Fibroblast of skin of left quadriceps (primary cell): ENCODE data around the gene PVR.
"Not testable (repeated sequence)": the region's sequence is repeated elsewhere in the genome, so short reads cannot be mapped to it uniquely, and the experiment has no call there.

Source experiments
- DNase-seq, 2 experiments: peaks; one replicate each; pipeline ENCODE4 v3.0.0-alpha.2; 2013; ENCODE audit warnings: low read depth in 2 of 2

PVR gene, protein sequence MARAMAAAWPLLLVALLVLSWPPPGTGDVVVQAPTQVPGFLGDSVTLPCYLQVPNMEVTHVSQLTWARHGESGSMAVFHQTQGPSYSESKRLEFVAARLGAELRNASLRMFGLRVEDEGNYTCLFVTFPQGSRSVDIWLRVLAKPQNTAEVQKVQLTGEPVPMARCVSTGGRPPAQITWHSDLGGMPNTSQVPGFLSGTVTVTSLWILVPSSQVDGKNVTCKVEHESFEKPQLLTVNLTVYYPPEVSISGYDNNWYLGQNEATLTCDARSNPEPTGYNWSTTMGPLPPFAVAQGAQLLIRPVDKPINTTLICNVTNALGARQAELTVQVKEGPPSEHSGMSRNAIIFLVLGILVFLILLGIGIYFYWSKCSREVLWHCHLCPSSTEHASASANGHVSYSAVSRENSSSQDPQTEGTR

DNA sequence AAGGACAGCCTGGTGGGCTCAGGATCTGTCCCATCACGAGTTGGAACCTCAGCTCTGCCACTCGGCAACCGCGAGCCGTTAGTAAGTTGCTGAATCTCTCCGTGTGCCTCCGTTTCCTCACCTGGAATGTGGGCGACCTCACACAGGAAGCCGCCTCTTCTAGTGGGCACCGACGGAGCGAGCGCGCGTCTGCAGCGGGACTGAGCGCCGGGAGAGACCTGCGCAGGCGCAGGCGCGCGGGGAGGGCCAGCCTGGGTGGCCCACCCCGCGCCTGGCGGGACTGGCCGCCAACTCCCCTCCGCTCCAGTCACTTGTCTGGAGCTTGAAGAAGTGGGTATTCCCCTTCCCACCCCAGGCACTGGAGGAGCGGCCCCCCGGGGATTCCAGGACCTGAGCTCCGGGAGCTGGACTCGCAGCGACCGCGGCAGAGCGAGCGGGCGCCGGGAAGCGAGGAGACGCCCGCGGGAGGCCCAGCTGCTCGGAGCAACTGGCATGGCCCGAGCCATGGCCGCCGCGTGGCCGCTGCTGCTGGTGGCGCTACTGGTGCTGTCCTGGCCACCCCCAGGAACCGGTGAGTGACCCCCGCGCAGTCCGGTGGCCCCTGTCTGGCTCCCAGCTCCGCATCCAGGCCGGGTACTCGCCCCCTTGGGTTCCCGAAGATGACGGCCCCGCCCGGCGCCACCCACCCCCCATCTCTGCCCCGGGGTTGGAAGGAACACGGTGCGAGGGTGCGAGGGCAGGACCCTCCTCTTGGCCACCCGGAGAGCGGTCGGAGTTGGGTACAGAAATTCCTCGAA, at the start of gene PVR:
Gene PVR, plus strand, starts transcription at position 306 of the 797 bp plus-strand sequence. Its CDS starts 187 bp downstream, at position 493.
- peak in 1 of 2 experiments; percentile 33 for DNase-seq

DNA sequence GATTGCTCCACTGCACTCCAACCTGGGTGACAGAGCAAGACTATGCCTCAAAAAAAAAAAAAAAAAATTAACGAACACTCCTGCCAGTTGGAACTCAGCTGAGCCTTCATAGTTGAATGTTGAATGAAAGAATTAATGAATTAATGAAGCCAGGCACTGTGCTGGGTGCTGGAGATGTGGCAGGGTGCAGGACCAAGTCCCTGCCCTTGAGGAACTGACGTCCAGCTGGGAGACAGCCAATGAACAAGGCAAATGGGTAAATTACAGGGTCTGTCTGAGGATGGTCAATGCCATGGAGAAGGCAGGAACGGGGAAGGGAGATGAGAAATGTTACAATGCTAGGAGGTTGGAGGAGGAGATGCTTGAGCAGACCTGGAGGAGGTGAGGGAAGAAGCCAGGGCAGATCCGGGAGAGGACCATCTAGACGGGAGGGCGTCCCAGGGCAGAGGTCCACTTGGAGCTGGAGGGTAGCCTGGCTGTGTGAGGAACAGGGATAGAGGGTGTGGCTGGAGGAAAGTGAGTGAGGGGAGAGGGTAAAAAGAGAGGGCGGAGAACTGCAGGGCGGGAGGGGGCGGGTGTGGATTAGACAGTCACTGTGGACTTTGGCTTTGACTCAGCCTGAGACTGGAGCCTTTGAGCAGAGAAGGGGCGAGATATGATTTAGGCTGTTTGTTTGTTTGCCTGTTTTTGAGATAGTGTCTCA, 47.1 kb upstream of the PVR start:
- no peak for DNase-seq

DNA sequence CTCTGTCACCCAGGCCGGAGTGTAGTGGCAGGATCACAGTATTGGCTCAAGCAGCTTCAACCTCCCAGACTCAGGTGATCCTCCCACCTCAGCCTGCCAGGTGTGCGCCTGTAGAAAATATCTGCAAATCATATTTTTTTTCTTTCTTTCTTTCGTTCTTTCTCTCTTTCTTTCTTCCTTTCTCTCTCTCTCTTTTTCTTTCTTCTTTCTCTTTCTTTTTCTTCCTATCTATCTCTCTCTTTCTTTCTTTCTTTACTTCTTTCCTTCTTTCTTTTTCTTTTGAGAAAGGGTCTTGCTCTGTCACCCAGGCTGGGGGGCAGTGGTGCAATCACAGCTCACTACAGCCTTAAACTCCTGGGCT, 46.6 kb upstream of the PVR start:
- no peak for DNase-seq

DNA sequence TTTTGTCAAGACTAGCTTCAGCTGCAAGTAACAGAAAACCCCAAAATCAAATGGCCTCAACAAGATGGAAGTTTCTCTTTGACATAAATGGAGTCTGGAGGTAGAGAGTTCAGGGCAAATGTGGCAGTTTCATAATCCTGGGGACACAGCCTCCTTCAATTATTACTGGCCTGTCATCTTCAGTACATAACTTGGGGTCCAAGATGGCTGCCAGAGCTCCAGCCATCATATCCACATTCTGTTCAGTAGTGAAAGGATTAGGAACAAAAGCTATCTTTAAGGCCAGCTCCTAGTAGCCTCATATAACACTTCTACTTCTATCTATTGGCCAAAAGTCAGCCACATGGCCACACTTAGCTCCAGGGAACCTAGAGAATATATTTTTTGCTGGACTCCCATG, 45.4 kb upstream of the PVR start:
- no peak for DNase-seq

DNA sequence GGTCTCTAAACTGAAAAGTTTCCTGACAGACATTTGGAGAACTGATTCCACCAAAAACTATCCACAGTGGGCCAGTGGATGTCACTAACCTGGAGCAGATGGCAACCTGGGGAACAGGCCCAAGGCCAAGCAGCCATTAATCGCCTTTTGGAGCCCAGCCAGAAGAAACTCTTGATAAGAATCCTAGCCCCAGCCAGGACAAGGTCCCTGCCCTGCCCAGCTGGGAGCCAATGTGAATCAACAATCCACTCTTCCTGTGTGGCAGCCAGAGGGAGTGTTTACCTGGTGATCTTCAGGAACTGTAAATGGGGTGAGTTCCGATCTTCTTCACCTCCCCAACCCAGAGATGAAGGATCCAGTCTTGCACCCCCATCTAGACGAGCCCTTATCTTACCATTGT, 44.8 kb upstream of the PVR start:
- no peak for DNase-seq

DNA sequence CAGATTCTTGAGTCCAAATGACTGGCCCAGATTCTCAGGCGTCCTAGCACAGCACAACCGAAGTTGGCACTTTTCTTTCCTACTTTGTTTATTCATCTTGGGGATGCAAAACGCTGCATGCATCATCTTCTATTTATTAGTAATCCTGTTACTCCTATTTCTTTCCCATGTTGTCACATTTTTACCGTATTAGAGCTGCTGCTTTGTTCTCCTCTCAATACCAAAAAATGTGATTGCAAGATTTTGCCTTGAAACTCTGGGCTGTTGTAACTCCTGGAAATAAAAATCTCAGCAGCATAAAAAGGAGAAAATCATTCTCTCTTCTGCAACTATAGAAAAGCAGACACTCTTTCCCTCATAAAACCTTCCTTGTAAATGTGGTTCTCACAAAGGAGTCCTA, 43.2 kb upstream of the PVR start:
- no peak for DNase-seq

DNA sequence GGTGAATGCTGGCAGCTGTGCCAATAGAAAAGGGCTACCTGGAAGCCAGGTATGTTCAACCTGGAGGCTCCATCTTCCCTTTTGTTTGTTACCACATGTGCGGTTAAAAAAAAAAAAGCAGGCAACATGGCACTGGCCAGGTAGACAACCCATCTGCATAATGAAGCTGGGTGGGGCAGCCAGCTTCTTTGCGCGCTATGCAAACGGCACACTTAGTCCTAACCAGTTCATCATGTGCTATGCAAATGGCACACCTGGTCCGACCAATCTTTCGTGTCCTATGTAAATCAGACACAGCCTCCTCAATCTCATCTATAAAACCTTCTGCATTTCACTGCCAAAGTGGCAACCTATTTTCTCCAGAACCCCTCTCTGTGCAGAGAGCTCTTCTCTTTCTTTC, 41.6 kb upstream of the PVR start:
- no peak for DNase-seq

DNA sequence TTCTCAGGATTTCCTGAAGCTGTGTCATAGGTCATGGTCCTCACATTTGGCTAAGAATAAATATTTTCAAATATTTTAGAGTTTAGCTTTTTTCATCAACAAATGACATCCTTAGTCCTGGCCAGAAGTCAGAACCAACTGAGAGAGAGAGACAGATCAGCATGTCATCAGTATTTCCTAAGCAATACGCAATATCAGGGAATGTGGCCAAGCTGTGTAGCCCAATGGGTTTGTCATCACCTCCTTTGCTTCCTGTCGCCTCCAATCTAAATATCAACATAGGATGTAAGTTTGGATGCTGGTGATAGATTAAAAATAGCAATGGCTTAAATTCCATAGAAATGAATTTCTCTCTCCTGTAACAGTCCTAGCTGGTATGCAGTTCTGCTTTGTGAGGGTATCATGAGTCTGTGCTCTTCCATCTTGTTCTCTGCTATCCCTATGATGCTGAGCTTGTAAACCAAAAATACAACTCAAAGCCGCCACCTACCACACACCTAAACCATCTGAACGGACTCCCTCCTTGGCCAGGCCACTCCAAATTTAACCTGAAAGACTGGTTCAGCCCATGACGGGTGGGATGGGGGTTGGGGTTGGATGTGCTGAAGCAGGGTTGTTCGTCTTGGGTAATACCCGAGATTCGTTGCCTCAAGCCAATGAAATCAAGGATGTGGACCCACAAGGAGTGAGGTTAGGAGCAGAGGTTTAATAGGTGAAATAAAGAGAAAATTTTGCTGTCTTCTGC, 40.3 kb upstream of the PVR start:
- peak; percentile 89 for DNase-seq

DNA sequence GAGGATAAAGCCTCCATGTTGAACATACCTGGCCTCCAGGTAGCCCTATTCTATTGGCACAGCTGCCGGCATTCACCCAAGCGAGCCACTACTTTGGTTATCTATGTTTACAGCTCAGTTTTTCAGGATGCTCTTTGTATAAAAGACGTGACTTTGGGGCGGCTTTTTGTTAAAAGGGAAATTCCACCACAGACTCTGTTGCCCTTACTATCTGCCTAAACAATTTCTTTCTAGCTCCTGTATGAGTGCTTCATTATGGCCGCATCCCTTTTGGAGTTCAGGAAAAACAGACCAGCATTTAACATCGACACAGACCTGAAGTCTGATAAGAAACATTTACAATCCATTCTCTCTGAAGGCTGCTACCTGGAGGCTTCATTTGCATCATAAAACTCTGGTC, 39.5 kb upstream of the PVR start:
- no peak for DNase-seq

DNA sequence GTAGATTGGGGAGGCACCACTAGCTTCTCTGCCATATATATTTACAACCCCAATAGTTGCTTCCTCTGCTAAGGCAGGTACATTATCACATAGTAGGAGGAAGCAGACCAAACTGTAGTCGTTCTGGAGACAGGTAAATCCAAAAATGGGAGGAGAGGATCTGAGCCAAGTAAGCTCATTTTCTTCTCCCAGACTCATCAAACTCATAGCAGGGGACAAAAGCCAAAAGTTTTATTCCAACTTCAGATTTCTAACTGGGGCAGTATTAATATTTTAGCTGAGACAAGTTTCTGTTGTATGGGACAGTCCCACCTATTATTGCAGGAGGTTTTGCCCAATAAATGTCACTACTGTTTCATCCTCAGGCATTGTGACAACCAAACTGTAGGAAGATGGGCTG, 38.2 kb upstream of the PVR start:
- DNase-seq, result no peak

DNA sequence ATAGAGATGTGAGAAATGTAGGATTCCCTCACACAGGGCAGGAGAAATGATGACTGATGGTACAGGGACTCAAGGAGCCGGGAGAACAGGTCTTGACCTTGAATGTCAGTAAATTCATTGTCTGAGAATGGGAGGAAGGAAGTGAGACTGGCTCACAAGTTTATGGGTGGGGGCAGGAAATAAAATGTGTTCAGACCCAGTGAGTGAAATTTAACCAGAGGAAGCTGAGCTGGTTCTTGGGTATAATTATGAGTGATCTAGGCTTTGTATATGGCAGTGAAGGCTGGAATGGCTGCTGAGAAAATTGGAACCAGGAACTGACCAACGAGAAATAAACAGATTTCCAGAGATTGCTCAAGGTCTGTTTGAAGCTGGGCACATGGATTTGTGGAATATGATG, 36.7 kb upstream of the PVR start:
- DNase-seq, result no peak

DNA sequence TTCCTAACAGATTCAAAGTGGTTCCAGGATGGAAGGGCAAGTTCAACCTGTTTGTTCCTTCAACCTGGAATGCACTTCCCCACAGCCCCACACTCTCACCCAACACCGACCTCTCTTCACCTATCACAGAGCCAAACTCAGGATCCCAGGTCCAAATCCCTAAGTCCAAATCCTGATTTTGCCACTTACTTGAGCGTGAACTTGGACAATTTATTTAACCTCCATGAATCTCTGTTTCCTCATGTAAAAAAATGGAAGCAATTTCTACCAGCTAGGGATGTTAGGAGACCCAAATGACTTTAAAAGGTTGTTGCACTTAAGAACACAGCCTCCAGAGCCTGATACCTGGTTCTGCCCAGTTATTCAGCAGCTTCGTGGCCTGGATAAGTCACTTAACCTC, 35.8 kb upstream of the PVR start:
- DNase-seq, result no peak

DNA sequence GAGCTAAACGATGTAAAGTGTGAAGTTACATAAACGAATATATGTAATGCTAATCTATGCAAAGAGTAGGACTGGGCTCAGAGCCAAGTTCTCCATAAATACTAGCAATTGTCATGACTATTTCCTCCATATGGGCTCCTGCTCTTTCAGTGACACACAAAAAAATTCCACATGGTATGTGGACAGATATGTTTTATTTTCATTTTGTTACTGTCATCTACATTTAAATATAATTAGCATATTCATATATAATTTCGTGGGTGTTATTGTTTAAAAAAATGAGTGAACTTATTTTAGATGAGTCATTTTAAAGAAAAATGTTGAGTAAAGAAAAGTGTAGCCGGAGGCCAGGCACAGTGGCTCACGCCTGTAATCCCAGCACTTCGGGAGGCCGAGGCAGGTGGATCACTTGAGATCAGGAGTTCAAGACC, 35.3 kb upstream of the PVR start:
- peak; percentile 66 to 70 for DNase-seq

DNA sequence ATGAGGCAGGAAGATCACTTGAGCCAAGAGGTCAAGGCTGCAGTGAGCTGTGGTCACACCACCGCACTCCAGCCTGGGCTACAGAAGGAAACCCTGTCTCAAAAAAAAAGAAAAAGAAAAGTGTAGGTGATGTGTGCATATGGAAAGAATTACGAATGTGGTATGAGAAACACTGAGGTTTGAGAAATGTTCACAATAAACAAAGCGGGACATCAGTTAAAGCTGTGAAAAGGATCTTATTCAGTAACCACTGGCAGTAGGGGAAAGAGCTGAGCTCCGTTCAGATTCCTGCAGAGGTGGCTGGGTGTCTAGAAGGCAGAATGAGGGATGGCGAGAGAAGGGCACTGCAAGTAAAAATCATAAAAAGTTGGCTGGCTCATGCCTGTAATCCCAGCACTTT, 34.5 kb upstream of the PVR start:
- DNase-seq, result peak in 1 of 2 experiments; percentile 36

DNA sequence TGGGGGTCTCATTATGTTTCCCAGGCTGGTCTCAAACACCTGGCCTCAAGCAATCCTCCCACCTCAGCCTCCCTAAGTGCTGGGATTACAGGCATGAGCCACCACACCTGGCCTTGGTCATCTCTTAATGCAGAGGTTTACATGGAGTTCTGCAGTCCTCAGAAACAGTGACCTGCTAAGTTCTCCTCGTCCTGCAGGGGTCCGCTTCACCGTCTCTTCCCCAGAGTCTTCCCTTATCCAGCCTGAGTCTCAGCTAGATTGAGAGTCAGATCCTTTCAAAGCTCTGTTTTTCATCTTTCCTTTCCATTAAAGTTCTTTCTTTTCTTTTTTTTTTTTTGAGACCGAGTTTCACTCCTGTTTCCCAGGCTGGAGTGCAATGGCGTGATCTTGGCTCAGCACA, 33.2 kb upstream of the PVR start:
- not testable (repeated sequence) for DNase-seq

DNA sequence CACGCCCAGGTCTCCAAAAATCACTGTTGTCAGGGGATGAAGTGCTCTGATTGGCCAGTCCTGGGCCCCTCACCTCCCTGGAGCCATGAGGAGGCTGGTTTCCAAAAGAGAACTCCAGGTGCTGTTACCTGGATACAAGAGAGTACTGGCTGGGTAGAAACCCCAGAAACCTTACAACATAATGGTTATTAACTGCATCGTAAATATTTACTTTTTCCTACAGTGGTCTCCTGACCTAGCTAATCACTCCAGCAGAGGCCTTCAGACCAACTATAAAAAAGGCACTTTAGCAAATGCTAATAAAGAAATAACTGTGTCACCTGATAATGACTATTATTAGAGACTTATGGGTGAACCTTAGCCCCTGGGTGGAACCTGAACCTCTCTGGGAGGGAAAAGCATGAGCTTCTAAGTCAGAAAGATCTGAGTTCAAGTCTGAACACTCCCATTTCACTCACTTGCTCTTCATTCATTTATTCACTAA, 31.9 kb upstream of the PVR start:
- no peak for DNase-seq

DNA sequence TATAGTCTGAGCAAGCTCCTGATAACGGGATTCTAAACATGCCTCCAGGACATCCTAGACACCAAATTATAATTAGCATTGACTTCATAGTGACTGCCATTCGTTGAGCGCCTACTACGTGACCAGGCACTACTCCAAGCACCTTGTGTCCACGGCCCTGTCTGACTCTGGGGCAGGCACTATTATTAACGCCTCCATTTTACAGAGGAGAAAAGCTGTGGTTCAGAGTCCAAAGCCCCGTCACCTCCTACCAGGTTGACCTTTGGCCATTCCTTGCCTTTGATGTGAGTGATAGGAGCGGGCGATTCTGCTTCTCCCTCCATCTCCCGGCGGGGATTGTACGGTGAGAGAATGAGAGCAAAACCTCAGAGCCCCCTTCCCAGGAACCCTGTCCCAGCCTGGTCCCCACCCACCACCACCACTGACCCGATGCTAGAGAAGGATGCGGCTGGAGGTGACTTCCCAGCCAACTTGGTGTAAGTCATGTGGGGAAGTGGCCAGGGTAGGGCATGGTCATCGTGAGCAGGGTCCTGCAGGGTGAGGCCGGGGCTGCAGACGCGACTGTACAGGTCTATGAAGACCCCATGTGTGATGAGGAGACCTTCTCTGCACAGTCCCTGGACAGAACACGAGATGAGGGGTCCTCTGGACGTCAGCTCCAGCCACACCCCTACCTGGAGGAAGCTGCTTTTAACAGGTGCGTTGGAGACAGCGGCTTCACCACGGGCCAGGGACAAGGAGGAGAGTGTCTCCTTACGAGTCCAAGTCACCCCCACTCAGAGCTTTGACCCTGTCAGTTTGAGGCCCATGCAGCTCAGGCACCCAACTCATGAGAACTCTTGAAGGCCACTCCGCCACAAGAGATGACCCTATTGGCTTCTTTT, 30.2 kb upstream of the PVR start, which contains the start of gene IGSF23:
Gene IGSF23, plus strand, starts transcription at position 269 of the 884 bp plus-strand sequence. Its CDS starts 83 bp downstream, at position 352.
- DNase-seq, result no peak

DNA sequence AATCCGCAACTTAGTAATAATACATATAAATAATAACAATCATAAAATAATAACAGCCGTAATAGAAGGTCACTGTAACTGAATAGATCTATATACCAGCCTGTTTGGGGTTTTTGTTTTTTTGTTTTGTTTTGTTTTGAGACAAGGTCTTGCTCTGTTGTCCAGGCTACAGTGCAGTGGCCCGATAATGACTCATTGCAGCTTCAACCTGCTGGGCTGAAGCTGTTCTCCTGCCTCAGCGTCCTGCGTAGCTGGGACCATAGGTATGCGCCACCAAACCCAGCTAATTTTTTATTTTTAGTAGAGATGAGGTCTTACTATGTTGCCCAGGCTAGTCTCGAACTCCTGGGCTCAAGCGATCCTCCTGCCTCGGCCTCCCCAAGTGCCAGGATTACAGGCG, 29.4 kb upstream of the PVR start:
- no peak for DNase-seq

DNA sequence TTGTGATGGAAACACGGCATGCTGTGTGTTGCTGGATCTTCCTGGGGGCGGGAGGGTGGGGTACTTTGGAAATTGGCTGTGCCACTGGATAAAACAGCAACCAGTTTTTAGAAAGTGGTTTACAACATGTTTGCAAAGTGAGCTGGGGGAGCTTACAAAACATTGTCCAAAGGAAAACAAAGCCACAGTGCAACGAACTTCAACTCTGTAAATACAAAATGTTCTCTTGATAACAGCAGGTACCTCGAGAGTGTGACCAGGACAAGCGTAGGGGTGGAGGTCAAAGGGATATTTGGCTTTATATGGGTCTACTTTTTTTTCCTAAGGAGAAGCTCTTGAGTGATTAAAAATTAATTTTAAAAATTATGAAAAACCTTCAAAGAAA, 27.9 kb upstream of the PVR start:
- no peak for DNase-seq

DNA sequence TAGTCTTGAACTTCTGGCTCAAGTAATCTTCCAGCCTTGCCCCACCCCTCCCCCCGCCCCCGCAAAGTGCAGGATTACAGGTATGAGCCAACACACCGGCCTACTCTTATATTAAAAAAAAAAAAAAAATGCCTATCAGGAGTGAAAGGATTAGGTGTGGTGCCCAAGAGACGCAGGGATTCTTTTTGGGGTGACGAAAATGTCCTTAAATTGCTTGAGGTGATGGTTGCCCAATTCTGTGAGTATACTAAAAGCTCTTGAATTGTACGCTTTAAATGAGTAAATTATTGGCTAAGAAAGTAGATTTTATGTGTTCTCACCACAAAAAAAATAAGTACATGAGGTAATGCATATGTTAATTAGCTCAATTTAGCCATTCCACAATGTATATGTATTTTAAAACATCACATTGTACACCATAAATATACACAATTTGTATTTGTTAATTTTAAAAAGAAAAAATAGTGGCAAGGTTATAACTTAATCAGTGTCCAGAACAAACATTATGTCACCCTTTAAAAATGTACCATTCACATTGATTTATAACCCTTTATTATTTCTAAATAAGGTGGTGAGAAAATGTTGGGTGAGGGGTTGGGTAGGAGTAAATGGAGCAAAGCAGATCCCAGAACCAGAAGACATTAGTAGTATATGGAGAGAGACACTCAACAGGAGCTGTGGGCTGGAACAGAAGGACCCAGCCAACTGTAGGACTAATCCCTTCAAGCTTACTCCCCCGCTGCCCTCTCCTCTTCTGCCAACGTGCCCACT, 26.4 kb upstream of the PVR start:
- DNase-seq, result no peak
